ENCODE measurements around the gene NT5C1A.

Gene NT5C1A

DNA sequence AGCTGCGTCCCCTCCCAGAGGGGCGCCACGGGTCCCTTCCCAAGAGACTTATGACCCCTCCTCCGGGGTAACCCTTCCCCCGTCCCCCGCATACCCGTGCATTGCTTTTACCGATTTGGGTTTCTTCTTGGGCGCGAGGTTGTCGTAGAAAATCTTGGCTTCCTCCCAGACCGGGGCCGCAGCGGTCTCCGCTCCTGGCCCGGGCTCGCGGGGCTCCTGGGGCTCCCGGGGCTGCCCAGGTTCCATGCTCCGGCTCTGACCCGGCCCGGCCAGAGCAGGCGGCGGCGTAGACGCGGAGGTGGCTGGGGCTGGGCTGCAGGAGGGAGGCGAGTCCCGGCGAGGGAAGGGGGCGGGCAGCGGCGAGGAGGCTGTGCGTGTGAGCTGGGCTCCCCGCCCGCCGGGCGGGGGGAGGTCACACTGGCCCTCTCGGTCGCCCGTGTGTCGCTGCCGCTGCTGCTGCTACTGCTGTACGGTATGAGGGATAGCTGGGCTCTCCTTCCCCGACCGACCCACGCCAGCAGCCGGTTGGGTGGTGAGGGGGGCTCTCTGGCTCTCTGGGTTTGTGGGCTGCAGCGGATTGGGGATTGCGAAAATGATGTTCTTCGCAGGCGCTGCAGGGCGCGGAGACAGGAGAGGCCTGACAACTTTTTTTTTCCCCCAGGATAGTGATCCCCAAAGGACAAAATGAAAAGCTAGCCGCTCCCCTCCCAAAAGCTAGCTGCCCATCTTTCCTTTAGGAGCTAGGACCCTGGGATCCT lies at the start of gene NT5C1A:
Gene NT5C1A (minus strand): TSS at position 315 of the 758 bp plus-strand sequence. CDS start 69 bp downstream, at position 246.
- peak; percentile 60 for DNase-seq

DNA sequence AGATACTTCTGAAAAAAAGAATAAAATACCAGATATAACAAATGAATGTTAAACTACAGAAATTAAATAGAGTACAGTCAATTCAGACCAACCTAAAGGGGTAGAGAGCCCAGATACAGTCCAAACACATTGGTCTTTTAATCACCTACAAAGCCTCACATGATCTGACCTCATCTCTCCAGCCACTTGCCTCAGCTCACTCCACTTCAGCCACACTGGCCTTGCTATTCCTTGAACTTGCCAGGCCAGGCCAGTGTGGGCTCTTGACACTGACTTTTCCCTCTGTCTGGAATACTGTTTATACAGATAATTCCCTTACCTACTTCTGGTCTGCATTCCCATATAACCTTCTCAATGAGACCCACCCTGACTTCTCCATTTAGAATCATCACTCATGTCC lies 49.8 kb upstream of the NT5C1A start:
- DNase-seq: no peak

DNA sequence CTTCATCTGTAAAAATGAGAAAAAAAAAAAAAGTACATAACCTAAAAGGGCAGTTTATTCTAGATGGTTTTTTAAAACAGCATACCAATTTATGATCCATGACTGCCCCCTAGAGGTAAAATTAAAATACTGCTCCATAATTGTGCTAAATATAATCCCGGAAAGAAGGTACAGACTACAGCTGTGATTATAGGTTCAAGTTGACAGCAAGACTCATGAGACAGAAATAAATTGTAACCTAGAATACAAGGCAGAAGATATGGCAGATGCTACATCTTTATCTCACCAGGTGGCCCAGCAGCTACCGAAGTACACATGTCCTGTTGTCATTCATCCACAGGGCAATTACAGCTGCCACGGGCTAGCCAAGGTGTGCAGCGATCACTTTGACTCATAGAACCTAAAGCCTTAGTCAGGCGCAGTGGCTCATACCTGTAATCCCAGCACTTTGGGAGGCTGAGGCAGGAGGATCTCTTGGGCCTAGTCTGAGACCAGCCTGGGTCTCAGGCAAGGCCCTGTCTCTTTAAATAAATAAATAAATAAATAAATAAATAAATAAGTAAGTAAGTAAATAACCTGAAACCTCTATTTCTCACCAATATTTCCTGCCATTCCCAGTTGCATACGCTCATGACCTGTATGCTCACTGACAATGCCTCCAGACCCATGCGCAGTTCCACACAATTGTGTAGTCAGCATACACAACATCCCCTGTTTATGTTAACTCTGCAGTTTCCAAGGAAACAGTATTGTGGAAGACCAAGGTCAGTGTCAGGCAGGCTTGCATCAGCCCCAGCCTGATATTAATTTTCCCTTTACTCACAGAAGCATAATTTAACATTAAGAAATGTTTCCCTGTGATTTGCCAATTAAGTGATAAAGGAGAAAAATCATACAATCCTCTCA lies 48.4 kb upstream of the NT5C1A start:
- peak; percentile 10 for DNase-seq

GRCh38 chr1:39717809-39718208 lies 45.9 kb upstream of the NT5C1A start:
- no peak for DNase-seq

GRCh38 chr1:39713557-39713956 lies 41.6 kb upstream of the NT5C1A start:
- no peak for DNase-seq

- DNase-seq: no peak
Observed at GRCh38 chr1:39711966-39712340, 40.0 kb upstream of the NT5C1A start.

- no peak for DNase-seq
Observed at GRCh38 chr1:39711104-39711965, 39.4 kb upstream of the NT5C1A start.

- DNase-seq: no peak
Observed at GRCh38 chr1:39707506-39707905, 35.6 kb upstream of the NT5C1A start.

DNA sequence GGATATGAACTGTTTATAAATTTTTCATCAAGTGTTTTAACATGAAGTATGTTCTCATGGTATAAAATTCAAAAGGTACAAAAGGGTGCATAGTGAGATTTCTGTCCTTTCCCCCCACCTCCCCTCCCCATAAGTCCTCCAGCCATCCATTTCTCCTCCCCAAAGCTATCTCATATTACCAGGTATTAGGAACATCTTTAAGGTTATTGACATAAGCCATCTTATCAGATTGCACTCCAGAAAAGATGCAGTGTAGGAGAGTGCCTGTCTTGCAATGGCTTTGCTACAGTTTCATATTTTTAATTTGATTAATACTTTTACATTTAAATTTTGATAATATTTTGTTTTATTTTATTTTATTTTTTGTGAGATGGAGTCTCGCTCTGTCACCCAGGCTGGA lies 32.9 kb upstream of the NT5C1A start:
- DNase-seq: no peak

DNA sequence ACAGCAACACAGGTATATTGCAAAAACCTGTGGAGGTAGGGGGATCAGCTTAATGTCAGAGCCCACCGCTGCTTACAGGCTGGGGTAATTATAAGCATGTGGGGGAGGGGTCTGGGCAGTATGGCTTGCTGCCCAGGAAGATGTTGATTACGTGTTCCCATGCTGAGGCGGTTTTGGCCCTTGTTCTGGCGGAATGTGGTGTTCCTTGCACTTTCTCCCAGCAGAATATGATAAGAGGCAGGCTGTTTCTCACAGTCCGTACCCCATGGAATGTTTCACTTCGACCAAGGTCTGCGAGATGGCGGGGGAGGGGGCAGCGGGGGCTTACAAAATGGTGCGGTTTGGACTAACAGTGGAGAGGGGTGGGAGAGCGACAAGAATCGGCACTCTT lies 29.1 kb upstream of the NT5C1A start:
- no peak for DNase-seq

GRCh38 chr1:39700348-39700747 lies 28.4 kb upstream of the NT5C1A start:
- no peak for DNase-seq

DNA sequence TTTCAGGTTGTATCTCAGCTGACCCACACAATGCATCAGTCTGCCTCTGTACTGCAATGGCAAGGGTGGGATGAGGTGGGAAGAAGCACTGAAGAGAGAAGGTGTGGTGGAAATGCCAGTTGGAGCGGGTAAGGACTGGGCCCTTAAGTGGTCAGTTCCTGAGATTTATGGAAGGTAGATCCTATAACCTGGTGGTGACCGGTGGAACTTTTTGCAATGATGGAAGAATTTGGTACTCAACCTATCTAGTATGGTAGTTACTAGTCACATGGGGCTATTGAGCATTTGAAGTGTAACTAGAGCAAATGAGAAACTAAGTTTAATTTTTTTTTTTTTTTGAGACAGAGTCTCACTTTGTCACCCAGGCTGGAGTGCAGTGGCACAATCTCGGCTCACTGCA lies 27.5 kb upstream of the NT5C1A start:
- DNase-seq: no peak

DNA sequence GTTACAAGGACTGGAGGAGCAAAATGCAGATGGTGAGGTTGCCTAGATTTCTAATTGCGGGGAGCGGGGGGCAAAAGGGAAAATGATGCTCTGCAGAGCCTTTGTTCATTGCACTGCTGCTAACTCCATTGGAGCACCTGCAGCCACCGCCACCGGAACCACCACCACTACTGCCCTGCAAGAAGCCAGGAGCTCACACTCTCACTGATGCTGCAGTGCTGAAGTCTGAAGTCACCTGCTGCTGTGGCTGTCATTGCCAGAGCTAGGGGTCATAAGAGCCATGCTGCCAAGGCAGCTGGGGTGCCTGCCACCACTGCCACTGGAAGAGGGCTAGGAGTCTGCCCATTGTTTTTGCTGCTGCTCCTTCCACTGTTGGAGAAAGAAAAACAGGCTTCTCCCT lies 26.7 kb upstream of the NT5C1A start:
- no peak for DNase-seq

DNA sequence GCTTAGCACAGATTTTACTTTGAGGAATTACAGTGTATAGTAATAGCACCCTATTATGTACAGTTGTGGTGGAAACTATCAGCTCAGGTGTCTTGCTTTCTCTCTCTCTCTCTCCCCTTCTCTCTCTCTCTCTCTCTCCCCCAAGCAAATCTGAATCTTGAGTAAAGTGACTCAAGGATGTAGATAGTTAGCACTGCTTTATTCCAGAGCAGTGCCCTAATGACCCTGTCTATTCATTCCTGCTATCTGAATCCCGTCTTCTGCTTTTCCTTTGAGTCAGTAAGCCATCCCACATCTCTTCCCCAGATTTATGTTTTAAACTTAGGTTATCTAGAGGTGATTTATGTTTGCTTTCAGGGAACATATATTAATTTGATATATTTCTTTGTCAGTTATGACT lies 24.5 kb upstream of the NT5C1A start:
- no peak for DNase-seq

GRCh38 chr1:39695016-39695415 lies 23.1 kb upstream of the NT5C1A start:
- no peak for DNase-seq

- DNase-seq: peak; percentile 10
Observed at GRCh38 chr1:39694026-39694425, 22.1 kb upstream of the NT5C1A start.

- peak; percentile 54 for DNase-seq
Observed at GRCh38 chr1:39692152-39693074, 20.5 kb upstream of the NT5C1A start.

GRCh38 chr1:39691383-39692151 lies 19.7 kb upstream of the NT5C1A start, which contains the start of gene HPCAL4:
Gene HPCAL4 (minus strand): TSS chr1:39691433. CDS start chr1:39684603, 6,830 bp downstream.
- peak; percentile 95 for DNase-seq

- no peak for DNase-seq
Observed at GRCh38 chr1:39690794-39691382, 19.0 kb upstream of the NT5C1A start.

DNA sequence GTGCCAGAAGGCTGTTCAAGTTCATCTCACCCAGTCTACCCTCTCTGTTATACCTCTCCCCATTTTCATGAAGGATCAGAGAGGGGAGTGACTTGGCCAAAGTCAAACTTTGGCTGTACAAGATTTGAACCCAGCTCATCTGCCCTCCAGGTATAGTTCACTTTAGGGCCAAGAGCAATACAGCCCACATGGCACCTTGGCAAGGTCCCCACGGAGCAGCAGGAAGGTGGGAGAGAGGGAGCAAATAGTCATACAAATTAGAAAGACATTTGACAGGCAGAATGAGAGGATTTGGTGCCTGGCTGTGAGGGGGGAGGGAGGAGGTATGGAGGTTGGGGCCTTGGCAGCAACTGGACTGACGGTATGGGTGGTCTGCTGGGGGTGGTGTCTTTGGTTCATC lies 18.3 kb upstream of the NT5C1A start:
- DNase-seq: no peak

- DNase-seq: peak; percentile 11
Observed at GRCh38 chr1:39689635-39690034, 17.7 kb upstream of the NT5C1A start.
